Smooth muscle cell (in vitro differentiated cells): ENCODE measurements around the gene GABBR2. TPM values are rescaled to one million over a fixed set of nuclear protein-coding genes. Genes with fewer than 3 reads are reported as not detected.

Source experiments
- DNase-seq: peaks from one replicate; lab custom pipeline; 2025; ENCODE audit not compliant: unreplicated experiment; lab: John Stamatoyannopoulos, UW
- H2AFZ ChIP-seq: fragments of 200-600 bp; sonication (generic); 2 replicates; pipeline ENCODE4 v1.6.0; 2016; ENCODE audit warnings: antibody characterized with exemption, low read depth, mild to moderate bottlenecking
- H3F3A ChIP-seq: fragments of 200-600 bp; sonication (generic); 2 replicates; pipeline ENCODE4 v1.6.0; 2017; ENCODE audit warnings: antibody characterized with exemption, low read depth
- H3K27ac ChIP-seq: fragments of 200-600 bp; sonication (generic); 2 replicates; pipeline ENCODE4 v1.5.1; 2016; ENCODE audit warnings: low read depth, mild to moderate bottlenecking
- H3K27me3 ChIP-seq: fragments of 200-600 bp; sonication (generic); 2 replicates; pipeline ENCODE4 v1.6.1; 2016; ENCODE audit warnings: low read depth, mild to moderate bottlenecking
- H3K36me3 ChIP-seq: fragments of 200-600 bp; sonication (generic); 2 replicates; pipeline ENCODE4 v1.5.1; 2016; ENCODE audit warnings: low read depth
- H3K4me1 ChIP-seq: fragments of 200-600 bp; sonication (generic); 2 replicates; pipeline ENCODE4 v1.5.1; 2016; ENCODE audit warnings: low read depth
- H3K4me2 ChIP-seq: fragments of 200-600 bp; sonication (generic); 2 replicates; pipeline ENCODE4 v1.6.0; 2016; ENCODE audit warnings: mild to moderate bottlenecking
- H3K4me3 ChIP-seq: fragments of 200-600 bp; sonication (generic); 2 replicates; pipeline ENCODE4 v1.5.1; 2016; ENCODE audit warnings: mild to moderate bottlenecking
- H3K79me2 ChIP-seq: fragments of 200-600 bp; sonication (generic); 2 replicates; pipeline ENCODE4 v1.6.0; 2016; ENCODE audit warnings: low read depth, mild to moderate bottlenecking
- H3K9ac ChIP-seq: fragments of 200-600 bp; sonication (generic); 2 replicates; pipeline ENCODE4 v1.6.0; 2016; ENCODE audit warnings: low read depth
- H3K9me3 ChIP-seq: fragments of 200-600 bp; sonication (generic); replicated peaks from 2 replicates; pipeline ENCODE4 v1.5.1; 2016; ENCODE audit warnings: low read depth
- H4K20me1 ChIP-seq: fragments of 200-600 bp; sonication (generic); 2 replicates; pipeline ENCODE4 v1.6.0; 2016; ENCODE audit warnings: low read depth
- CTCF ChIP-seq: fragments of 200-600 bp; sonication (generic); IDR thresholded peaks from 2 replicates; pipeline ENCODE4 v1.5.1; 2017; ENCODE audit warnings: borderline replicate concordance, mild to moderate bottlenecking, antibody characterized with exemption; ENCODE audit not compliant: insufficient read depth, poor library complexity, severe bottlenecking
- WGBS: methylation state at CpG from one replicate; pipeline ENCODE4 v1.1.7; 2016; ENCODE audit warnings: low lambda C conversion rate; 5-methylcytosine and 5-hydroxymethylcytosine counted together
- polyA plus RNA-seq: library from polyadenylated mRNA; unstranded; fragments of >200 nt; fragmentation: Nextera tagmentation; extraction: Ambion mirVana; gene quantifications from 2 replicates; pipeline ENCODE4 v1.2.1, GENCODE V29; 2016
- total RNA-seq: library from RNA; depleted of rRNA; stranded (reverse); fragments of >200 nt; gene quantifications from 2 replicates; pipeline ENCODE4 v1.2.3, GENCODE V29; 2014

The GABBR2 gene
- total and polyA plus RNA-seq, 2 experiments from 2014 or later = 0.25 TPM; not detected in 1

GRCh38 chr9:98333703-98334582 is 374.8 kb downstream of the GABBR2 start:
- Histone ChIP-seq H2AFZ (no peak overlapping the region), H3K4me1 (no peaks in the 10 kb centered on the region), H4K20me1 (no peaks in the 10 kb centered on the region), H3K9me3 (no peaks in the 10 kb centered on the region), H3K9ac (no peak overlapping the region), H3K4me2 (no peak overlapping the region), H3F3A (no peaks in the 10 kb centered on the region), H3K36me3 (no peaks in the 10 kb centered on the region), H3K4me3 (no peak overlapping the region), H3K79me2 (no peaks in the 10 kb centered on the region), H3K27ac (no peak overlapping the region), H3K27me3 (peaks cover 7% of the 10 kb centered on the region)
- 78% methylated on average over 5 of the region's 5 CpGs for WGBS
- DNase-seq = no peak
- TF ChIP-seq CTCF = no peak

- no peak for DNase-seq
- Histone ChIP-seq H3K9me3 (no peaks in the 10 kb centered on the region), H3K27me3 (peaks cover 7% of the 10 kb centered on the region), H3K27ac (no peak overlapping the region), H2AFZ (no peak overlapping the region), H3K4me3 (no peak overlapping the region), H3K9ac (no peak overlapping the region), H4K20me1 (no peaks in the 10 kb centered on the region), H3F3A (no peaks in the 10 kb centered on the region), H3K4me1 (no peaks in the 10 kb centered on the region), H3K79me2 (no peaks in the 10 kb centered on the region), H3K4me2 (no peak overlapping the region), H3K36me3 (no peaks in the 10 kb centered on the region)
- 93% methylated on average over 8 of the region's 8 CpGs for WGBS
- TF ChIP-seq CTCF = no peak
These were observed 376.3 kb downstream of the GABBR2 start for GRCh38 chr9:98332405-98332831.

- Histone ChIP-seq H3F3A (no peaks in the 10 kb centered on the region), H3K9me3 (no peaks in the 10 kb centered on the region), H3K79me2 (no peaks in the 10 kb centered on the region), H3K4me1 (no peaks in the 10 kb centered on the region), H3K4me3 (no peak overlapping the region), H2AFZ (no peak overlapping the region), H3K36me3 (no peaks in the 10 kb centered on the region), H3K27me3 (peaks cover 7% of the 10 kb centered on the region), H4K20me1 (no peaks in the 10 kb centered on the region), H3K27ac (no peak overlapping the region), H3K4me2 (no peak overlapping the region), H3K9ac (no peak overlapping the region)
- TF ChIP-seq CTCF = no peak
- 80% methylated on average over 6 of the region's 6 CpGs for WGBS
- DNase-seq = no peak
These were observed 377.0 kb downstream of the GABBR2 start for GRCh38 chr9:98331536-98332259.
